Gastroesophageal sphincter (tissue), 4 donors: ENCODE measurements around the gene SLC25A47. TPM values are rescaled to one million over a fixed set of nuclear protein-coding genes. Genes with fewer than 3 reads are reported as not detected.

Experiments
- ATAC-seq: fragments of 150-250 bp; one replicate; pipeline ENCODE4 v1.9.1; 2016; ENCODE audit warnings: mild to moderate bottlenecking, moderate library complexity
- H3K27ac ChIP-seq, 4 donors: fragments of 200-600 bp; sonication (generic) in 3 of 4; 1 replicate in 3 of 4; 2 replicates in 1 of 4; pipeline ENCODE4 v1.5.1; 2016 to 2019
- H3K27me3 ChIP-seq: fragments of 200-600 bp; sonication (generic); one replicate; pipeline ENCODE4 v1.5.1; 2019
- H3K36me3 ChIP-seq, 2 donors: fragments of 200-600 bp; sonication (generic); one replicate each; pipeline ENCODE4 v1.5.1; 2019; ENCODE audit warnings: control low read depth in 1 of 2
- H3K4me1 ChIP-seq, 3 donors: fragments of 200-600 bp; sonication (generic); 1 replicate in 2 of 3; 2 replicates in 1 of 3; pipeline ENCODE4 v1.5.1; 2016 to 2019; ENCODE audit warnings: control low read depth in 2 of 3
- H3K4me3 ChIP-seq, 2 donors: fragments of 200-600 bp; sonication (generic); one replicate each; pipeline ENCODE4 v1.5.1; 2019; ENCODE audit warnings: mild to moderate bottlenecking in 1 of 2, moderate library complexity in 1 of 2
- H3K9me3 ChIP-seq, 3 donors: fragments of 200-600 bp; sonication (generic); one replicate each; pipeline ENCODE4 v1.5.1; 2017 to 2019; ENCODE audit warnings: control low read depth in 2 of 3
- EP300 ChIP-seq: sonication (generic); formaldehyde crosslinking; IDR thresholded peaks from one replicate; pipeline ENCODE4 v1.6.1; 2017; ENCODE audit warnings: antibody characterized with exemption, mild to moderate bottlenecking
- POLR2A ChIP-seq, 2 donors: fragments of 450-650 bp; IDR thresholded peaks; one replicate each; pipeline ENCODE4 v1.6.1; 2017; ENCODE audit warnings: antibody characterized with exemption in 2 of 2, mild to moderate bottlenecking in 2 of 2, moderate library complexity in 1 of 2
- POLR2AphosphoS5 ChIP-seq: sonication (generic); formaldehyde crosslinking; IDR thresholded peaks from one replicate; pipeline ENCODE4 v1.6.1; 2017; ENCODE audit warnings: antibody characterized with exemption
- WGBS, 2 donors: methylation state at CpG; one replicate each; pipeline ENCODE4 v1.1.5; 2018; ENCODE audit warnings: low coverage in 1 of 2; 5-methylcytosine and 5-hydroxymethylcytosine counted together
- total RNA-seq, 4 donors: library from RNA; depleted of rRNA; stranded (reverse); fragments of >200 nt; gene quantifications; one replicate each; pipeline ENCODE4 v1.1.0, GENCODE V29; 2016
- TF ChIP-seq, protein P1 (sequence below), 4 experiments: fragments of 200-600 bp in 2 of 4; fragments of 450-650 bp in 2 of 4; sonication (generic) in 1 of 4; IDR thresholded peaks; one replicate each; pipeline ENCODE4 v1.5.1; 2017 to 2019; ENCODE audit warnings: antibody characterized with exemption in 4 of 4, mild to moderate bottlenecking in 2 of 4, moderate library complexity in 2 of 4

The SLC25A47 gene
- total RNA-seq, 4 donors from 2014 or later, result 0.31 TPM; not detected in 3

DNA sequence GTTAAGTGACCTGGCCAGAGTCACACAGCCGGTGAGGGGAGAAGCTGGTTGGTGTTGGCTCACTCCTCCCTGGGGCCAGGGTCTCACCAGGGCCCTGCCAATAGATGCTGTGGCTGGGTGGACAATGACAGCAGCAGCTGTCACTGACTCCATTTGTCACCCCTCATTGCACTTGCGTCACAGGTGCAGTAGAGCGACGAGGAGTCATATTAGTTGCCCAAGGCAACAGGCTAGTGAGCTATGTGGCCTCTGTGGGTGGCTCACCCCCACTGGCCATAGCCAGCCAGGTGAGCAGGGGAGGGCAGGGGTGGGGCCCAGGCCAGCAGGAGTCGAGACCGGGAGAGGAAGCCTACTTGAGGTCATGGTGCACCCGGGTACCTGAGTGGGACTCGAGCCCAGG, 9.7 kb downstream of the SLC25A47 start:
- no peak overlapping the region for H3K27ac ChIP-seq
- TF ChIP-seq POLR2A (IDR thresholded peaks at IDR 0.05) (no peak), EP300 (no peak), POLR2AphosphoS5 (no peak)
- TF ChIP-seq, protein P1, sequence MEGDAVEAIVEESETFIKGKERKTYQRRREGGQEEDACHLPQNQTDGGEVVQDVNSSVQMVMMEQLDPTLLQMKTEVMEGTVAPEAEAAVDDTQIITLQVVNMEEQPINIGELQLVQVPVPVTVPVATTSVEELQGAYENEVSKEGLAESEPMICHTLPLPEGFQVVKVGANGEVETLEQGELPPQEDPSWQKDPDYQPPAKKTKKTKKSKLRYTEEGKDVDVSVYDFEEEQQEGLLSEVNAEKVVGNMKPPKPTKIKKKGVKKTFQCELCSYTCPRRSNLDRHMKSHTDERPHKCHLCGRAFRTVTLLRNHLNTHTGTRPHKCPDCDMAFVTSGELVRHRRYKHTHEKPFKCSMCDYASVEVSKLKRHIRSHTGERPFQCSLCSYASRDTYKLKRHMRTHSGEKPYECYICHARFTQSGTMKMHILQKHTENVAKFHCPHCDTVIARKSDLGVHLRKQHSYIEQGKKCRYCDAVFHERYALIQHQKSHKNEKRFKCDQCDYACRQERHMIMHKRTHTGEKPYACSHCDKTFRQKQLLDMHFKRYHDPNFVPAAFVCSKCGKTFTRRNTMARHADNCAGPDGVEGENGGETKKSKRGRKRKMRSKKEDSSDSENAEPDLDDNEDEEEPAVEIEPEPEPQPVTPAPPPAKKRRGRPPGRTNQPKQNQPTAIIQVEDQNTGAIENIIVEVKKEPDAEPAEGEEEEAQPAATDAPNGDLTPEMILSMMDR (IDR thresholded peaks at IDR 0.05), result no peak
- WGBS, 2 donors, result 100% methylated on average over 2 of the region's 8 CpGs; no CpG with 5 or more reads in 1 of the 2 donors
- H3K4me3 ChIP-seq, result no peak overlapping the region
- no peaks in the 10 kb centered on the region for H3K27me3 ChIP-seq
- ATAC-seq, result no peak
- peaks cover 0 to 58% of the 10 kb centered on the region in 2 donors for H3K36me3 ChIP-seq
- H3K9me3 ChIP-seq, result no peaks in the 10 kb centered on the region
- no peaks in the 10 kb centered on the region for H3K4me1 ChIP-seq

DNA sequence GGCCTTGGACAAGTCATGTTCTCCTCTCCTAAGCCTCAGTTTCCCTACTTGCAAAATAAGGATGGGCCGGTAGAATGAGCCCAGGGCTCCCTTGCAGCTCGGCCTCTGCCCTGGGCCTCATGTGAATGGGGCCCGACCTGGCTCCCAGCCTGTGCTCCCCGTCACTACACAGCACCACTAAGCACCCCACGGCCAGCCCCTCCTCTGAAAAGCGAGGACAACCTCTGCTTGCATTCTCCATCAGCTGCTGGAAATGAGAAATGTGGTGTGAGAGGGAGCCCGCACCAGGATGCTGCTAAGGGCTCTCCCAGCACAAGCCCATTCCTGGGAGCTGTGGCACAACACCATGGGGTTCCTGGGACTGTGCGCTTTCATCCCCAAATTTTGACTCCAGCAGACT, 10.2 kb downstream of the SLC25A47 start:
- WGBS, 2 donors, result no CpG with 5 or more reads among the region's 8 CpGs
- ATAC-seq, result no peak
- TF ChIP-seq POLR2A (IDR thresholded peaks at IDR 0.05) (no peak), EP300 (no peak), POLR2AphosphoS5 (no peak)
- TF ChIP-seq, protein P1 (IDR thresholded peaks at IDR 0.05), result no peak
- Histone ChIP-seq H3K27me3 (no peaks in the 10 kb centered on the region), H3K36me3 (peaks cover 0 to 63% of the 10 kb centered on the region in 2 donors), H3K4me1 (no peaks in the 10 kb centered on the region), H3K9me3 (no peaks in the 10 kb centered on the region), H3K27ac (no peak overlapping the region), H3K4me3 (no peak overlapping the region)

DNA sequence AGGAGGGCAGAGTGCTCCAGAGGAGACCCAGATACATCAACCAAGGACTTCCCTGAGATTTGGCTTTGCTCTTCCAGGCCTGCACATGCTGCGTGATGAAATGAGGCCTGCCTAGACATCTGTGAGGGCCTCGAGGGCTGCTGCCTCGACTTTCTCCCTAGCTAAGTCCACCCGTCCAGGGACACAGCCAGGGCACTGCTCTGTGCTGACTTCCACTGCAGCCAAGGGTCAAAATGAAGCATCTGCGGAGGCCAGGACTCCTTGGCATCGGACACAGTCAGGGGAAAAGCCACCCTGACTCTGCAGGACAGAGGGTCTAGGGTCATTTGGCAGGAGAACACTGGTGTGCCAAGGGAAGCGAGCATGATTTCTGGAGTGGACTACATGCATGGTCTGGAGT, 10.7 kb downstream of the SLC25A47 start:
- TF ChIP-seq POLR2AphosphoS5 (no peak), EP300 (no peak), POLR2A (IDR thresholded peaks at IDR 0.05) (no peak)
- TF ChIP-seq, protein P1 (IDR thresholded peaks at IDR 0.05), result no peak
- Histone ChIP-seq H3K27me3 (no peaks in the 10 kb centered on the region), H3K4me1 (no peaks in the 10 kb centered on the region), H3K4me3 (no peak overlapping the region), H3K36me3 (peaks cover 0 to 68% of the 10 kb centered on the region in 2 donors), H3K27ac (no peak overlapping the region), H3K9me3 (no peaks in the 10 kb centered on the region)
- ATAC-seq, result no peak
- WGBS, 2 donors, result 90 to 100% methylated on average over 1 to 3 of the region's 7 CpGs

DNA sequence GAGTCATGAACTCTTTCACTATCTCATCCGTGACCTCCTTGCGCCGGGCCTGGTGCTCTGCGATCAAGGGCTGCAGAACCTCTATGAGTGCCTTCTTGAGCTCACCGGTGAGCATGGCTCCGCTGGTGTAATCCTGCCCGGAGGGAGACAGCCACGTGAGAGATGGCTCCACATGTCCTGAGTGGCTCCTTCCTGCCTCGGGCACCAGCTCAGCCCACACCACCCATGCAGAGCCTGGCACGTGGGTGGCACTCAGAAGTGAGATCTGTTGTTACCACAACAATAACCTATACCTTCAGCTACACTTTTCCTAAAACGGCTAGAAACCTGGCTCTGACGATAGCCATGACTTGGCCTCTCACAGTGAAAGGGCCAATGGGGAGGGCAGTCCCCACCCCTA, 11.8 kb downstream of the SLC25A47 start:
- no peaks in the 10 kb centered on the region for H3K9me3 ChIP-seq
- H3K36me3 ChIP-seq, result peaks cover 0 to 74% of the 10 kb centered on the region in 2 donors
- H3K27ac ChIP-seq, result no peak overlapping the region
- TF ChIP-seq POLR2AphosphoS5 (no peak), EP300 (no peak), POLR2A (IDR thresholded peaks at IDR 0.05) (no peak)
- TF ChIP-seq, protein P1 (IDR thresholded peaks at IDR 0.05), result no peak
- H3K27me3 ChIP-seq, result no peaks in the 10 kb centered on the region
- no peak overlapping the region for H3K4me3 ChIP-seq
- WGBS, 2 donors, result 92% methylated on average over 7 of the region's 12 CpGs; no CpG with 5 or more reads in 1 of the 2 donors
- no peak for ATAC-seq
- peaks cover 0 to 3% (median 0%) of the 10 kb centered on the region in 3 donors for H3K4me1 ChIP-seq

DNA sequence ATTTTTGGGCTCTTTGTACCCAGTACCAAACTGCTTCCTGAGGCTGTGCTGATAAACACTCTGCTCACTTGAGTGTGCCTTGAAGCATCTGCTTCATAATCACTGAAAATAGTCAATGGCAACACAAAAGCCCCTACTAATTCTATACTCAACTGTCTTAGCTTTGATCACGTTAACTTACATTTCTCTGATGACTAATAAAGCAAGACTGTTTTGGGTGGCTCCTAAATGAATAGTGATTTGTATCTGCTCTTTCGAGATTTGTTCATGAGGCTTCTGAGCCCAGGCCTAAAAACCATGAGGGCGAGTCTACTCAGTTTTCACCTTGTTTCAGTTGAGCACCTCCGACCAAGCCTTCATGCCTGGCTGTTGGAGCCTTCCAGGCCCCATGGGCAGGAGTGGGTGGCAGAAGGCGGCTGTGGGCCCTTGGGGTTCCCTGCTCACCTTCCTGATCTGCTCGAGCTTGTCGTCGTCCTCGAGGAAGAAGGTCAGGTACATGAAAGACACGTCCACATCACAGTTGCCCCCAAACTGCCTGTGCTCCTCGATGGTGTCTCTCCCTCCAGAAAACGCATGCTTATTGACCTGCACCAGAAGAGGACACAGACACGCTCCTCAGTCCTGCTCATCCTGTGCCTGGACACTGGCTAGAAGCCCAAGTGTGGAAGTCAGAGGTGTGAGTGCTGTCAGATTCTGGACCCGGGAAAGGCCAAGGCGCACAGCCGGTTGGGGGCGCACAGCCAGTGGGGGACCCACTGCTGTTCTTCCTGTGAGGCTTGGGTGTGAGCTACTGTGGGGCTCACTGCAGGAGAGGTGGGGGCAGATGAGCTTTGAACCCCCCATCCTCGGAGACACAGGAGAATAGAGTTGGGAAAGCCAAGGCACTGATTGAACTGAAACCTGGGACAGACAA, 13.7 kb downstream of the SLC25A47 start:
- TF ChIP-seq, protein P1 (IDR thresholded peaks at IDR 0.05), result no peak
- no peak for TF ChIP-seq EP300
- no peak for TF ChIP-seq POLR2A (IDR thresholded peaks at IDR 0.05)
- no peak for TF ChIP-seq POLR2AphosphoS5
- no peak for ATAC-seq
- H3K27me3 ChIP-seq, result no peaks in the 10 kb centered on the region
- no peak overlapping the region for H3K4me3 ChIP-seq
- no peaks in the 10 kb centered on the region for H3K9me3 ChIP-seq
- H3K27ac ChIP-seq, result no peak overlapping the region
- 89 to 90% methylated on average over 4 to 5 of the region's 18 CpGs for WGBS, 2 donors
- H3K4me1 ChIP-seq, result peaks cover 0 to 23% (median 4%) of the 10 kb centered on the region in 3 donors
- H3K36me3 ChIP-seq, result peaks cover 0 to 81% of the 10 kb centered on the region in 2 donors
